GM23338 (cell line): Measurements from ENCODE around the gene NPHP4. TPM values are rescaled to one million over a fixed set of nuclear protein-coding genes. Genes with fewer than 3 reads are reported as not detected.

Source experiments
- ATAC-seq: fragments of 200-7000 bp; cut with Tn5 transposase; 3 replicates; pipeline ENCODE4 v1.9.1; 2020
- DNase-seq: peaks from one replicate; pipeline ENCODE4 v3.0.0-alpha.2; 2015; ENCODE audit warnings: low spot score
- H2AFZ ChIP-seq: fragments of 200-600 bp; sonication (generic); 2 replicates; pipeline ENCODE4 v1.8.0; 2016; ENCODE audit warnings: antibody characterized with exemption, mild to moderate bottlenecking, moderate library complexity
- H3F3A ChIP-seq: fragments of 200-600 bp; sonication (generic); replicated peaks from 2 replicates; pipeline ENCODE4 v1.8.0; 2017; ENCODE audit warnings: antibody characterized with exemption, mixed run types, low read depth
- H3K27ac ChIP-seq: fragments of 200-600 bp; sonication (generic); 2 replicates; pipeline ENCODE4 v1.6.1; 2016; ENCODE audit warnings: low read depth
- H3K27me3 ChIP-seq: fragments of 200-600 bp; sonication (generic); 2 replicates; pipeline ENCODE4 v1.8.0; 2016; ENCODE audit warnings: mild to moderate bottlenecking, mixed run types, moderate library complexity; ENCODE audit not compliant: insufficient read depth
- H3K36me3 ChIP-seq: fragments of 200-600 bp; sonication (generic); 2 replicates; pipeline ENCODE4 v1.8.0; 2016; ENCODE audit warnings: mild to moderate bottlenecking; ENCODE audit not compliant: insufficient read depth
- H3K4me1 ChIP-seq: fragments of 200-600 bp; sonication (generic); 2 replicates; pipeline ENCODE4 v1.8.0; 2016; ENCODE audit warnings: mild to moderate bottlenecking, moderate library complexity; ENCODE audit not compliant: insufficient read depth
- H3K4me2 ChIP-seq: fragments of 200-600 bp; sonication (generic); 2 replicates; pipeline ENCODE4 v1.7.1; 2017; ENCODE audit warnings: mixed run types
- H3K4me3 ChIP-seq: fragments of 200-600 bp; sonication (generic); 2 replicates; pipeline ENCODE4 v1.6.1; 2016; ENCODE audit warnings: mixed run types
- H3K79me2 ChIP-seq: fragments of 200-600 bp; sonication (generic); replicated peaks from 2 replicates; pipeline ENCODE4 v1.8.0; 2017; ENCODE audit warnings: mild to moderate bottlenecking; ENCODE audit not compliant: insufficient read depth
- H3K9me2 ChIP-seq: fragments of 200-600 bp; sonication (generic); 2 replicates; pipeline ENCODE4 v1.8.0; 2017; ENCODE audit not compliant: insufficient read depth
- H4K20me1 ChIP-seq: fragments of 200-600 bp; sonication (generic); replicated peaks from 2 replicates; pipeline ENCODE4 v1.8.0; 2017; ENCODE audit warnings: mild to moderate bottlenecking; ENCODE audit not compliant: insufficient read depth
- H3K27ac Mint-ChIP-seq: 2 replicates; pipeline ENCODE4 v1.8.0; 2020; ENCODE audit warnings: inconsistent platforms, mild to moderate bottlenecking, moderate library complexity, mixed read lengths
- H3K27me3 Mint-ChIP-seq: 3 replicates; pipeline ENCODE4 v1.8.0; 2022; ENCODE audit warnings: low read depth, mild to moderate bottlenecking, moderate library complexity, mixed read lengths, inconsistent platforms; ENCODE audit not compliant: insufficient read depth, poor library complexity
- H3K36me3 Mint-ChIP-seq: 3 replicates; pipeline ENCODE4 v1.8.0; 2021; ENCODE audit warnings: low read depth, mild to moderate bottlenecking, inconsistent platforms, moderate library complexity, mixed read lengths
- H3K4me1 Mint-ChIP-seq: 3 replicates; pipeline ENCODE4 v1.8.0; 2020; ENCODE audit warnings: mild to moderate bottlenecking, inconsistent platforms, mixed read lengths
- H3K4me3 Mint-ChIP-seq: 3 replicates; pipeline ENCODE4 v1.8.0; 2021; ENCODE audit warnings: moderate library complexity, mild to moderate bottlenecking, inconsistent platforms, mixed read lengths
- H3K9me3 Mint-ChIP-seq: 3 replicates; pipeline ENCODE4 v1.8.0; 2020; ENCODE audit warnings: moderate library complexity, mild to moderate bottlenecking, inconsistent platforms, mixed read lengths
- ETS1 ChIP-seq: IDR thresholded peaks from 2 replicates; pipeline ENCODE4 v1.6.1; 2016; ENCODE audit warnings: antibody characterized with exemption
- EZH2phosphoT487 ChIP-seq: fragments of 200-600 bp; sonication (generic); IDR thresholded peaks from one replicate; pipeline ENCODE4 v1.8.1; 2018; ENCODE audit warnings: antibody characterized with exemption; ENCODE audit not compliant: unreplicated experiment
- JUNB ChIP-seq: IDR thresholded peaks from one replicate; pipeline ENCODE4 v1.6.1; 2016; ENCODE audit warnings: antibody characterized with exemption; ENCODE audit not compliant: unreplicated experiment
- NANOG ChIP-seq: IDR thresholded peaks from 2 replicates; pipeline ENCODE4 v1.6.1; 2016; ENCODE audit warnings: antibody characterized with exemption, borderline replicate concordance
- REST ChIP-seq: IDR thresholded peaks from one replicate; pipeline ENCODE4 v1.6.1; 2018; ENCODE audit warnings: antibody characterized with exemption; ENCODE audit not compliant: unreplicated experiment
- ZNF331 ChIP-seq: fragments of 250-450 bp; sonication (Bioruptor Pico); IDR thresholded peaks from 2 replicates; pipeline ENCODE4 v1.5.0; 2020; ENCODE audit warnings: low read depth, mild to moderate bottlenecking, moderate library complexity
- ZNF462 ChIP-seq: fragments of 250-450 bp; sonication (Bioruptor Pico); IDR thresholded peaks from 2 replicates; pipeline ENCODE4 v1.5.0; 2020; ENCODE audit warnings: mild to moderate bottlenecking, moderate library complexity
- polyA plus RNA-seq: library from polyadenylated mRNA; unstranded; fragments of >200 nt; fragmentation: Nextera tagmentation; extraction: Ambion mirVana; gene quantifications from 2 replicates; pipeline ENCODE4 v1.2.1, GENCODE V29; 2016
- total RNA-seq: library from RNA; depleted of rRNA; stranded (reverse); fragments of >200 nt; shearing (Covaris generic); gene quantifications from 2 replicates; pipeline ENCODE4 v1.2.3, GENCODE V29; 2014

The NPHP4 gene
- total and polyA plus RNA-seq, 2 experiments from 2014 or later = 2.5 to 12.4 TPM

GRCh38 chr1:5874416-5875110 lies 117.7 kb downstream of the NPHP4 start:
- no peak overlapping the region for H3K27ac Mint-ChIP-seq
- Histone ChIP-seq H3F3A (no peaks in the 10 kb centered on the region), H3K4me2 (no peak overlapping the region), H3K4me3 (no peak overlapping the region), H3K27ac (no peak overlapping the region), H3K4me1 (no peaks in the 10 kb centered on the region), H4K20me1 (no peaks in the 10 kb centered on the region), H3K27me3 (no peaks in the 10 kb centered on the region), H3K9me2 (no peaks in the 10 kb centered on the region), H3K79me2 (no peaks in the 10 kb centered on the region), H3K36me3 (no peaks in the 10 kb centered on the region), H2AFZ (no peak overlapping the region)
- no peak for TF ChIP-seq ZNF331 (CRISPR knock-in tag)
- no peak for TF ChIP-seq EZH2phosphoT487
- no peak for TF ChIP-seq REST
- TF ChIP-seq NANOG = no peak
- TF ChIP-seq ETS1 = no peak
- no peak for TF ChIP-seq ZNF462 (CRISPR knock-in tag)
- TF ChIP-seq JUNB = no peak
- H3K36me3 Mint-ChIP-seq = peaks cover 11% of the 10 kb centered on the region
- peaks cover 3% of the 10 kb centered on the region; the same call in 1 of the 3 replicates for H3K9me3 Mint-ChIP-seq
- H3K4me3 Mint-ChIP-seq = no peak overlapping the region
- DNase-seq = no peak
- ATAC-seq = no peak
- H3K27me3 Mint-ChIP-seq = no peaks in the 10 kb centered on the region
- H3K4me1 Mint-ChIP-seq = no peaks in the 10 kb centered on the region
